ENCODE measurements around the gene CLEC1A. TPM values are rescaled to one million over a fixed set of nuclear protein-coding genes. Genes with fewer than 3 reads are reported as not detected.

CLEC1A gene, protein sequence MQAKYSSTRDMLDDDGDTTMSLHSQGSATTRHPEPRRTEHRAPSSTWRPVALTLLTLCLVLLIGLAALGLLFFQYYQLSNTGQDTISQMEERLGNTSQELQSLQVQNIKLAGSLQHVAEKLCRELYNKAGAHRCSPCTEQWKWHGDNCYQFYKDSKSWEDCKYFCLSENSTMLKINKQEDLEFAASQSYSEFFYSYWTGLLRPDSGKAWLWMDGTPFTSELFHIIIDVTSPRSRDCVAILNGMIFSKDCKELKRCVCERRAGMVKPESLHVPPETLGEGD
- total RNA-seq: not detected in 2 replicates

GRCh38 chr12:10098791-10099190, at the start of gene CLEC1A:
TSS of gene CLEC1A (minus strand) at chr12:10098985. CDS start at chr12:10098922, 63 bp downstream.

DNA sequence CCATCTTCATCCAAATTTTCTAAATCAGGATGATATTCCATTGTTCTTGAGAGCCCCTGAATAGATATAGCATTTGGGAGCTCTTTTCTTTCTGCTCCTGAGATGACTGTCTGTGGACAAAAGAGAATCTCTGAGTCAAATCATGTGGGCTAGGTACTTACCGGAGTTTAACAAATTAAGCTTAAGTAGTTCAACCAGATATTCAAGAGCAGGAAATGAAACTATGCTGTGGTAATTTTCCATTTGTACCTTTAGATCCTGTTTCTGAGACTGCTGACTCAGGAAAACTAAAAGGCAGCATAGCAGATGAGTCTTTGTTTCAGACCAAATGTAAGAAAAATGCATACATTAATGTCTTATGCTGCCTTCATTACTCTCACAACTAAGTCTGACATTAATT, 31.3 kb upstream of the CLEC1A start, which contains the start of gene CLEC7A:
TSS of gene CLEC7A (minus strand) at position 158 of the 400 bp plus-strand sequence. CDS start at position 41, 117 bp downstream.

DNA sequence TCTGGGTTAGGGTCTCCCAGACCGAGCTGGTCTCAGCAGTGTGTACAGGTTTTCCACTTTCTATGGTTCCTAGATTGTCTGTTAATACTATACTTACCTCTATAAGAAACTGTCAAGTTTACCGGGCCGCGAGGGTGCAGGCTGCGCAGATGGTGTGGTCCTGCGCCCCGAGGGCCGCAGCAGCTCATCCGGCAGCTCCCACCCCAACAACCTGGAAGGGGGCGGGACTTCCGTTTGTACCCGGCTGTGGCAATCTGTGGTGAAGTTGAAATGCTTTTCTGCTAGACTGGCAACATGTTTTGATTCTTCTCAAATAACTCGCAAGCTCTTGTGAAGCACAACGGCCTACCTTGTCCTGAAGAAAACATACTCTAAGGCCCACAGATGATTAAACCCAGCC, 68.3 kb downstream of the CLEC1A start, which contains the start of gene CLEC9A:
TSS of gene CLEC9A (plus strand) at position 237 of the 400 bp plus-strand sequence. CDS start 22,006 bp downstream, outside the sequence.

Other genes starting within 250 kb of the CLEC1A start
- under 0.01 TPM in 1 of 2 replicates, not detected in the other for gene CLEC2B, start 229.6 kb downstream of the CLEC1A start, total RNA-seq
- gene KLRF2, start 217.5 kb downstream of the CLEC1A start, total RNA-seq: not detected in 2 replicates
- gene CLEC2A, start 166.6 kb downstream of the CLEC1A start, total RNA-seq: not detected in 2 replicates
- gene CLEC12A, start 127.6 kb downstream of the CLEC1A start, total RNA-seq: not detected in 2 replicates
- not detected in 2 replicates for gene CLEC1B, start 99.9 kb downstream of the CLEC1A start, total RNA-seq
- gene CLEC12B, start 88.4 kb downstream of the CLEC1A start, total RNA-seq: not detected in 2 replicates
- 0.30 TPM in 1 of 2 replicates, not detected in the other for gene CLEC9A, start 68.3 kb downstream of the CLEC1A start, total RNA-seq
- not detected in 2 replicates for gene CLEC7A, start 31.2 kb upstream of the CLEC1A start, total RNA-seq
- 0.23 and 5.0 TPM in 2 replicates for gene OLR1, start 73.1 kb upstream of the CLEC1A start, total RNA-seq
- gene TMEM52B, start 80.0 kb upstream of the CLEC1A start, total RNA-seq: under 0.01 TPM in 1 of 2 replicates, not detected in the other
- gene GABARAPL1, start 113.9 kb upstream of the CLEC1A start, total RNA-seq: 49.0 and 79.3 TPM in 2 replicates
- 0.14 and 0.30 TPM in 2 replicates for gene KLRD1, start 208.9 kb upstream of the CLEC1A start, total RNA-seq

Data from smooth muscle cell of the umbilical artery (primary cell).